Ovary (tissue), 9 donors: ENCODE measurements around the gene LZTFL1. TPM values are rescaled to one million over a fixed set of nuclear protein-coding genes. Genes with fewer than 3 reads are reported as not detected.

Experiments
- DNase-seq, 5 donors: peaks; one replicate each; pipeline ENCODE4 v3.0.0-alpha.2; 2019 to 2020
- H3K27ac ChIP-seq, 2 donors: fragments of 200-600 bp; one replicate each; pipeline versions ENCODE4 v1.5.1 to v1.8.0; 2019 to 2022
- H3K27me3 ChIP-seq: fragments of 200-600 bp; one replicate; pipeline ENCODE4 v1.8.0; 2022
- H3K36me3 ChIP-seq: fragments of 200-600 bp; sonication (generic); one replicate; pipeline ENCODE4 v1.5.1; 2019
- H3K4me1 ChIP-seq: one replicate; pipeline ENCODE4 v1.8.1; 2013; ENCODE audit warnings: mild to moderate bottlenecking, moderate library complexity; ENCODE audit not compliant: insufficient read depth
- H3K4me3 ChIP-seq: fragments of 200-600 bp; sonication (generic); one replicate; pipeline ENCODE4 v1.5.1; 2017
- H3K9me3 ChIP-seq, 2 donors: fragments of 200-600 bp in 1 of 2; sonication (generic) in 1 of 2; one replicate each; pipeline versions ENCODE4 v1.5.1 to v1.8.1; 2013 to 2019; ENCODE audit warnings: mild to moderate bottlenecking in 1 of 2, moderate library complexity in 1 of 2
- CTCF ChIP-seq, 3 donors: fragments of 450-650 bp in 2 of 3; fragments of 200-600 bp in 1 of 3; IDR thresholded peaks; one replicate each; pipeline versions ENCODE4 v1.5.1 to v1.8.0; 2016 to 2022; ENCODE audit warnings: antibody characterized with exemption in 3 of 3, mild to moderate bottlenecking in 1 of 3
- EP300 ChIP-seq: sonication (generic); formaldehyde crosslinking; IDR thresholded peaks from one replicate; pipeline ENCODE4 v1.6.1; 2017; ENCODE audit warnings: antibody characterized with exemption
- POLR2A ChIP-seq: fragments of 450-650 bp; IDR thresholded peaks from one replicate; pipeline ENCODE4 v1.6.1; 2017; ENCODE audit warnings: antibody characterized with exemption, mild to moderate bottlenecking, moderate library complexity
- WGBS, 3 donors: extraction: QIAGEN DNeasy Blood & Tissue Kit in 1 of 3; methylation state at CpG; one replicate each; pipeline versions ENCODE4 v1.1.5 to v1.1.7; 2013 to 2017; 5-methylcytosine and 5-hydroxymethylcytosine counted together
- intact Hi-C, 4 donors: fragments of 100-400 bp; cut with DNase I; formaldehyde crosslinking; loops; one replicate each; pipeline versions ENCODE4 v1.11.0 to v1.15.1; 2022 to 2023
- polyA plus RNA-seq, 2 donors: library from polyadenylated mRNA; stranded (reverse); fragments of 200-250 nt in 1 of 2; fragments of 350-450 nt in 1 of 2; fragmentation: Illumina TruSeq in 1 of 2; extraction: RNeasy Lipid Tissue Mini Kit (QIAGEN cat#74804) in 1 of 2; gene quantifications; one replicate each; pipeline ENCODE4 v1.2.3, GENCODE V29; 2013 to 2014
- total RNA-seq, 7 donors: library from RNA; depleted of rRNA in 2 of 7; stranded (reverse); fragments of >200 nt in 2 of 7; fragmentation: NEBNext Ultra II Directional in 3 of 7; extraction: Animal tissue kit (Norgen Biotek cat#: 25700) in 3 of 7; gene quantifications; one replicate each; pipeline versions ENCODE4 v1.1.0 to v1.2.4, GENCODE V29; 2016 to 2023
- donor health status: DM: no; HTN: no; CAD: no; lungs with moderate emphysema.
- donor health status: DM: no; HTN: no; CAD: no.
- donor health status: Bipolar disorder and iron deficiency.
- donor health status: DM: yes; HTN: yes; CAD: no.
- donor health status: DM: no; HTN: no; CAD: no.
- donor health status: DM: yes; HTN: yes; CAD: no.

Gene LZTFL1
- total and polyA plus RNA-seq, 9 donors, result 12.3 to 30.6 (median 17.3) TPM

GRCh38 chr3:45783667-45784066 is 58.3 kb downstream of the LZTFL1 start:
- 92 to 94% (median 94%) methylated on average over 3 of the region's 3 CpGs for WGBS, 3 donors
- H3K27me3 ChIP-seq, result no peaks in the 10 kb centered on the region
- intact Hi-C loops, result no loop called here

DNA sequence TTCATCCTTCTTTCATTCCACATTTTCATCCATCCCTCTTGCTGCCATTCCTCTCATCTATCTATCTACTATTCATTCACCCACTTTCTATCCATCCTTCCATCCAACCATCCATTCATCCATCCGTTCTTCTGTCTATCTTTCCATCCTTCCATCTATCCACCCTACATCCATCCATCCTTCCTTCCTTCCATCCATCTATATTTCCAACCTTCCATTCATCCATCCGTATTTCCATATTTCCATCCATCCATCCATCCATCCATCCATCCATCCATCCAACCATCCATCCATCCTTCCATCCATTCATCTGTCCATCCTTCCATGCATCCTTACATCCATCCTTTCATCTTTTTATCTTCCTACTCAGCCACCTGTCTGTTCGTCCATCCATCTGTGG is 59.5 kb downstream of the LZTFL1 start:
- intact Hi-C loops, result no loop called here

More at GRCh38 chr3:45783667-45784066, 58.3 kb downstream of the LZTFL1 start:
- Histone ChIP-seq H3K9me3 (no peaks in the 10 kb centered on the region), H3K4me1 (no peaks in the 10 kb centered on the region), H3K27ac (no peak overlapping the region), H3K36me3 (no peaks in the 10 kb centered on the region), H3K4me3 (no peak overlapping the region)
- TF ChIP-seq EP300, result no peak
- TF ChIP-seq CTCF (IDR thresholded peaks at IDR 0.05), result no peak
- TF ChIP-seq POLR2A, result no peak
- DNase-seq, result no peak

DNA sequence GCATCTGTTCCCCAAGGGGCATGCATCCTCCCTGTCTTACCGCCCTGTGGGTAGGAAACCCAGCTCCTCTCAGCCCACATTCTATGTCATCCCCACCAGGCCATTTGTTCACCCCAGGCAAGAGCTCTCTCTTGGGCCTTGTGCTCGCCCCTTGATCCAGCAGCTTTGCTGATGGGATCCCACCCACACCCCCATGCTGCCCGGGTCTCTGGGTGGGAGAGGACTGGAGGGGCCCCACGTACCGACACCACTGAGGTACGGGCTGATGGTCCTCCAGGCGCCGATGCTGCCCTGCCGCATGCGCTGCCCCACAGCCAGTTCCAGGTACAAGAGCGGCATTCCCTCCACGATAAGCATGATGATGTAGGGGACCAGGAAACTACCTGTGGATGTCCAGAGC is 60.1 kb downstream of the LZTFL1 start:
- no peaks in the 10 kb centered on the region for H3K9me3 ChIP-seq
- H3K27me3 ChIP-seq, result no peaks in the 10 kb centered on the region
- H3K27ac ChIP-seq, result no peak overlapping the region
- no peaks in the 10 kb centered on the region for H3K4me1 ChIP-seq
- H3K4me3 ChIP-seq, result no peak overlapping the region
- no peak for TF ChIP-seq POLR2A
- no peak for TF ChIP-seq EP300
- TF ChIP-seq CTCF (IDR thresholded peaks at IDR 0.05), result no peak
- intact Hi-C loops, result no loop called here
- no peaks in the 10 kb centered on the region for H3K36me3 ChIP-seq
- WGBS, 3 donors, result 94 to 95% (median 94%) methylated on average over 12 of the region's 12 CpGs
- DNase-seq, result no peak

More for the DNA sequence above, 59.5 kb downstream of the LZTFL1 start:
- Histone ChIP-seq H3K4me3 (no peak overlapping the region), H3K36me3 (no peaks in the 10 kb centered on the region), H3K27ac (no peak overlapping the region), H3K9me3 (no peaks in the 10 kb centered on the region), H3K4me1 (no peaks in the 10 kb centered on the region), H3K27me3 (no peaks in the 10 kb centered on the region)
- no peak for TF ChIP-seq POLR2A
- no peak for TF ChIP-seq CTCF (IDR thresholded peaks at IDR 0.05)
- no peak for TF ChIP-seq EP300
- 89 to 90% (median 89%) methylated on average over 3 of the region's 3 CpGs for WGBS, 3 donors
- DNase-seq, result no peak

DNA sequence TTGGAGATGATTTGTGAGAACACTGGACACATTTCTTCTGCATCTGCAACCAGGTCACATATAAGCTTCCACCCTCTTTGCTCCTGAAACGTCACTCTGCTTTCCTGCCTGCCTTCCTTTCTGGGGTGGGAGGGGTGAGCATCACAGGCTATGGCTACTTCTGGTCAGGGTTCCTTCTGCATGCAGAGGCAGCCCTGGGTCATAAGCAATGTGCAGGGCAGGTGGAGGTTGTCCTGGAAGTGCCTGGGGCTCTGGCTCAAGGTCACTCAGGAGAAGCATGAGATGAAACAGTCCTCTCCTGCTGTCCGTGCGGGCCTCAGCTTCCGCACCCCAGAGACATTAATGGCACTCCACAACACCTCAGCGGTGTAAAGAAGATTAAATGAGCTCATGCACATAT is 60.6 kb downstream of the LZTFL1 start:
- no peak overlapping the region for H3K27ac ChIP-seq
- TF ChIP-seq POLR2A (no peak), EP300 (no peak), CTCF (IDR thresholded peaks at IDR 0.05) (no peak)
- H3K27me3 ChIP-seq, result no peaks in the 10 kb centered on the region
- no peaks in the 10 kb centered on the region for H3K36me3 ChIP-seq
- 58 to 71% (median 64%) methylated on average over 5 of the region's 5 CpGs for WGBS, 3 donors
- intact Hi-C loops, result no loop called here
- no peak overlapping the region for H3K4me3 ChIP-seq
- no peaks in the 10 kb centered on the region for H3K4me1 ChIP-seq
- DNase-seq, result no peak
- H3K9me3 ChIP-seq, result no peaks in the 10 kb centered on the region
